Measurements from ENCODE around the gene SYNGAP1.

The SYNGAP1 gene

DNA sequence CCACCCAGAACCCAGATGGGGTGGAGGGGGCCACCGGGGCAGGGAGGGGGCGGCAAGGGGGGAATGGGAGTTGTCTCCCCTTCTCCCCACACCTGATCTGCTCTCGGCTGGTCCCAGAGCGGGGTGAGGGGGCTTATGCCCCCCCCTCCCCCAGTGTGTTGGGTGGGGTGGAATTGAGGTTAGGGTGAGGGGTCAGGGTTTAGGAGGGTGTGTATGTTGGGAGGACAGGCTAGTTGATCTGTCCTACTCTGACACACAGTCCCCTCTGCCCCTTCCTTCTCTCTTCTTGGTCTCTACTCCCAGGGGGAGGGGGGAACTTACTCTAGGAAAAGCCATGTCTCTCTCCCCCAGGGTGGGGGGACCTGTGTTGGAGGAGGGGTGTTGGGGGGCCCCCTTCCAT lies 32.6 kb downstream of the SYNGAP1 start:
- no peak for TF ChIP-seq CTCF (IDR thresholded peaks at IDR 0.05; ENCODE audit: borderline replicate concordance, insufficient read depth, low read depth, low read length)
- H3K4me3 ChIP-seq (ENCODE audit: low read depth, low read length): no peak overlapping the region

DNA sequence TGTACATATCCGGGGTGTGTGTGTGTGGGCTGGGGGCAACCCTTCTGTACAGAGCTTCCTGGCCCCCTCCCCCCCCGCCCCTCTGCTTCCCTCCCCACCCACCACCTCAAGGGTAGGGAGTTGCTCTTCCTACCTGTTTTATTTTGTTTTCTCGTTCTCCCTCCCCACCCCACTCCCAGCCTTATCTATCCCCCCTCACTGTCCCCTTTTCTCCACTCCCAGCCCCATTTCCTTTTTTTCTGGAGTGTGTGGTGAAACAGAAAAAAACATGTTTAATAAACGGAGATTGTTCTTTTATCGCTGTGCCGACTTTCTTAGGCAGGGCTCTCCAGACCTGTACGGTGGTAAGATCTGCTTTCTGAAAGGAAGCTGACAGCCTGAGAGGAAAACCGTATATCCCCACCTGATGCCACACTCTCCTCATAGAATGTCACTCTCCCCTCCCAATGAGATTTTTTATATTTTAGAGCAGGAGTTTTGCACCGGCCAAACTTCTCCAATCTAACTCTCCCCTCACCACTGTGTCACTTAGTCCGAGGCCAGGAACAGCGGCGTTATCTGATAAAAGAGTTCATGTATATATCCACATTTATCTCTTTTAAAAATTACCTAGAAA lies 33.6 kb downstream of the SYNGAP1 start:
- TF ChIP-seq CTCF (IDR thresholded peaks at IDR 0.05; ENCODE audit: borderline replicate concordance, insufficient read depth, low read depth, low read length): no peak
- H3K4me3 ChIP-seq (ENCODE audit: low read depth, low read length): peak overlapping the region; percentile 60

GRCh38 chr6:33454009-33454946 lies 34.4 kb downstream of the SYNGAP1 start, which contains the start of gene ZBTB9:
Gene ZBTB9 (plus strand): TSS chr6:33454576. CDS start chr6:33455101, 525 bp downstream.
- no peak for TF ChIP-seq CTCF (IDR thresholded peaks at IDR 0.05; ENCODE audit: borderline replicate concordance, insufficient read depth, low read depth, low read length)
- peak within 1 kb of the TSS; percentile 60 for H3K4me3 ChIP-seq (ENCODE audit: low read depth, low read length)

- TF ChIP-seq CTCF (IDR thresholded peaks at IDR 0.05; ENCODE audit: borderline replicate concordance, insufficient read depth, low read depth, low read length): no peak
These were observed 35.2 kb downstream of the SYNGAP1 start for GRCh38 chr6:33455051-33455450.

DNA sequence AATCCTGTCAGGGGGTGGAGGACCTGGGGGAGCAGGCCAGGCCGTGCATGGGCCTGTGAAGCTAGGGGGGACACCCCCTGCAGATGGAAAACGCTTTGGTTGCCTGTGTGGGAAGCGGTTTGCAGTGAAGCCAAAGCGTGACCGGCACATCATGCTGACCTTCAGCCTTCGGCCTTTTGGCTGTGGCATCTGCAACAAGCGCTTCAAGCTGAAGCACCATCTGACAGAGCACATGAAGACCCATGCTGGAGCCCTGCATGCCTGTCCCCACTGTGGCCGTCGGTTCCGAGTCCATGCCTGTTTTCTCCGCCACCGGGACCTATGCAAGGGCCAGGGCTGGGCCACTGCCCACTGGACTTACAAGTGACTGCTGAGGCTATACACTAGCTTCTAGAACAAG lies 36.3 kb downstream of the SYNGAP1 start:
- no peak overlapping the region for H3K4me3 ChIP-seq (ENCODE audit: low read depth, low read length)
- TF ChIP-seq CTCF (IDR thresholded peaks at IDR 0.05; ENCODE audit: borderline replicate concordance, insufficient read depth, low read depth, low read length): no peak

More at GRCh38 chr6:33455051-33455450, 35.2 kb downstream of the SYNGAP1 start:
- H3K4me3 ChIP-seq (ENCODE audit: low read depth, low read length): peak overlapping the region; percentile 60

- no peak for TF ChIP-seq CTCF (IDR thresholded peaks at IDR 0.05; ENCODE audit: borderline replicate concordance, insufficient read depth, low read depth, low read length)
These were observed 38.8 kb downstream of the SYNGAP1 start for GRCh38 chr6:33458676-33459075.

More at GRCh38 chr6:33458676-33459075, 38.8 kb downstream of the SYNGAP1 start:
- no peak overlapping the region for H3K4me3 ChIP-seq (ENCODE audit: low read depth, low read length)
